Measurements from ENCODE around the gene PRKCI.

GRCh38 chr3:170331143-170331542 is 108.9 kb downstream of the PRKCI start:
- no peak for TF ChIP-seq CTCF (IDR thresholded peaks at IDR 0.05 in 2 of 3, conservative IDR thresholded peaks at IDR 0.05 in 1 of 3; ENCODE audit: borderline replicate concordance in 1 of 3, insufficient read depth in 1 of 3, low read depth in 2 of 3, low read length in 2 of 3)
- no peak for TF ChIP-seq REST (IDR thresholded peaks at IDR 0.05; ENCODE audit: low read depth)
- no peak for TF ChIP-seq POLR2AphosphoS5 (IDR thresholded peaks at IDR 0.05; ENCODE audit: low read depth, low read length)
- no peak for TF ChIP-seq EZH2phosphoT487 (IDR thresholded peaks at IDR 0.05; ENCODE audit: borderline replicate concordance)
- no peak for TF ChIP-seq ATF3 (IDR thresholded peaks at IDR 0.05)
- TF ChIP-seq SRF (IDR thresholded peaks at IDR 0.05; ENCODE audit: low read depth) = no peak
- TF ChIP-seq POLR2A (IDR thresholded peaks at IDR 0.05; ENCODE audit: borderline replicate concordance, extremely low read depth, insufficient read depth, insufficient read length) = no peak
- TF ChIP-seq YY1 (IDR thresholded peaks at IDR 0.05; ENCODE audit: extremely low read depth, insufficient replicate concordance, low read depth, low read length) = no peak
- no peak for TF ChIP-seq ELF1 (IDR thresholded peaks at IDR 0.05; ENCODE audit: borderline replicate concordance, low read depth)
- TF ChIP-seq ZNF274 (IDR thresholded peaks at IDR 0.05; ENCODE audit: low read depth, low read length) = no peak
- TF ChIP-seq CBX3 (IDR thresholded peaks at IDR 0.05; ENCODE audit: low read depth) = no peak
- no peak for TF ChIP-seq JUND (IDR thresholded peaks at IDR 0.05)
- no peak for TF ChIP-seq ZBTB33 (IDR thresholded peaks at IDR 0.05; ENCODE audit: extremely low read depth, insufficient replicate concordance, low read length)
- TF ChIP-seq EZH2 (IDR thresholded peaks at IDR 0.05) = no peak

All from HCT116 (cell line).